ENCODE measurements around the gene MRPS24. TPM values are rescaled to one million over a fixed set of nuclear protein-coding genes. Genes with fewer than 3 reads are reported as not detected.

MRPS24 gene
- total RNA-seq, 1 experiment from 2014 or later = 156 TPM

DNA sequence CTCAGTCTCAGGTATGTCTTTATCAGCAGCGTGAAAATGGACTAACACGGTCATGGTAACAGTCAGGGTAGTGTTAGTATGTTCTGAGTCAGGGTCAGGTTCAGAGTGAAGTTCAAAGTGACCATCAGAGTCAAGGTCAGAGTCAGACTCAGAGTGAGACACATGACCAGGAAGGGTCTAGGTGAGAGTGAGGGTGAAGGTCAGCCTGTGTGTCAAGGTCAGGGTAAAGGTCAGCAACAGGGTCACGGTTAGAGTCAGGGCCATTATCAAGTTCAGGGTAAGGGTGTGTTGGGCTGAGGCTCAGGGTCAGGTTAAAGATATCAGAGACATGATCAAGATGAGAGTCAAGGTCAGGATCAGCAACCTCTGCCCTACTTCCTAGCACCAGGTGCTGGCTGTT lies 4.0 kb downstream of the MRPS24 start:
- ChIA-PET RAD21 (ENCODE audit: low non-redundant PET in 1 of 2, low total read pairs in 2 of 2, uncharacterized antibody in 2 of 2, unreplicated experiment in 2 of 2) (no interaction called here), POLR2A (no interaction called here), CTCF (no interaction called here)
- H3K27ac ChIP-seq (ENCODE audit: low read depth, low read length) = no peak overlapping the region
- no peaks in the 10 kb centered on the region for H3K9me3 ChIP-seq (ENCODE audit: control insufficient read depth in 1 of 2, insufficient read depth in 1 of 2, low read depth in 1 of 2, low read length in 2 of 2)
- H3K36me3 ChIP-seq (ENCODE audit: control insufficient read depth in 1 of 2, insufficient read depth in 2 of 2, low read length in 2 of 2) = peaks cover 9 to 12% of the 10 kb centered on the region in 2 experiments; a peak in 3 of 4 replicates
- BruUV-seq (replicated peaks) = no TSS peak
- DNase-seq (ENCODE audit: low read depth, low spot score) (no peak), ATAC-seq (no peak)
- H3K4me3 ChIP-seq (replicated peaks in 1 of 2; ENCODE audit: low read depth in 1 of 2, low read length in 2 of 2) = no peak overlapping the region
- H3K79me2 ChIP-seq (ENCODE audit: insufficient read depth, low read length) = peaks cover 11% of the 10 kb centered on the region
- H2AFZ ChIP-seq (ENCODE audit: low read depth, low read length, poor library complexity, severe bottlenecking) = no peak overlapping the region
- no peak overlapping the region for H3K4me2 ChIP-seq (ENCODE audit: low read length)
- H4K20me1 ChIP-seq (ENCODE audit: insufficient read depth) = no peaks in the 10 kb centered on the region
- no peaks in the 10 kb centered on the region for H3K9me2 ChIP-seq (ENCODE audit: insufficient read depth)
- TF ChIP-seq ELF1 (IDR thresholded peaks at IDR 0.05; ENCODE audit: borderline replicate concordance, low read depth) (no peak), CBX3 (IDR thresholded peaks at IDR 0.05; ENCODE audit: low read depth) (no peak), ZNF274 (IDR thresholded peaks at IDR 0.05; ENCODE audit: low read depth, low read length) (no peak), SP1 (IDR thresholded peaks at IDR 0.05; ENCODE audit: low read depth) (no peak), ATF3 (IDR thresholded peaks at IDR 0.05) (no peak), EGR1 (IDR thresholded peaks at IDR 0.05; ENCODE audit: low read depth) (no peak), CEBPB (IDR thresholded peaks at IDR 0.05; ENCODE audit: low read depth) (no peak), SIN3A (IDR thresholded peaks at IDR 0.05; ENCODE audit: low read depth) (no peak), TCF7L2 (IDR thresholded peaks at IDR 0.05; ENCODE audit: borderline replicate concordance, extremely low read depth, insufficient read depth, insufficient read length) (no peak), SRF (IDR thresholded peaks at IDR 0.05; ENCODE audit: low read depth) (no peak), EZH2 (IDR thresholded peaks at IDR 0.05) (no peak), POLR2A (IDR thresholded peaks at IDR 0.05; ENCODE audit: borderline replicate concordance, extremely low read depth, insufficient read depth, insufficient read length) (no peak), POLR2AphosphoS5 (IDR thresholded peaks at IDR 0.05; ENCODE audit: low read depth, low read length) (no peak), JUND (IDR thresholded peaks at IDR 0.05) (no peak), EZH2phosphoT487 (IDR thresholded peaks at IDR 0.05; ENCODE audit: borderline replicate concordance) (no peak), RAD21 (IDR thresholded peaks at IDR 0.05; ENCODE audit: low read depth) (no peak), ZFX (IDR thresholded peaks at IDR 0.05) (no peak)
- TF ChIP-seq, protein P1, sequence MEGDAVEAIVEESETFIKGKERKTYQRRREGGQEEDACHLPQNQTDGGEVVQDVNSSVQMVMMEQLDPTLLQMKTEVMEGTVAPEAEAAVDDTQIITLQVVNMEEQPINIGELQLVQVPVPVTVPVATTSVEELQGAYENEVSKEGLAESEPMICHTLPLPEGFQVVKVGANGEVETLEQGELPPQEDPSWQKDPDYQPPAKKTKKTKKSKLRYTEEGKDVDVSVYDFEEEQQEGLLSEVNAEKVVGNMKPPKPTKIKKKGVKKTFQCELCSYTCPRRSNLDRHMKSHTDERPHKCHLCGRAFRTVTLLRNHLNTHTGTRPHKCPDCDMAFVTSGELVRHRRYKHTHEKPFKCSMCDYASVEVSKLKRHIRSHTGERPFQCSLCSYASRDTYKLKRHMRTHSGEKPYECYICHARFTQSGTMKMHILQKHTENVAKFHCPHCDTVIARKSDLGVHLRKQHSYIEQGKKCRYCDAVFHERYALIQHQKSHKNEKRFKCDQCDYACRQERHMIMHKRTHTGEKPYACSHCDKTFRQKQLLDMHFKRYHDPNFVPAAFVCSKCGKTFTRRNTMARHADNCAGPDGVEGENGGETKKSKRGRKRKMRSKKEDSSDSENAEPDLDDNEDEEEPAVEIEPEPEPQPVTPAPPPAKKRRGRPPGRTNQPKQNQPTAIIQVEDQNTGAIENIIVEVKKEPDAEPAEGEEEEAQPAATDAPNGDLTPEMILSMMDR (IDR thresholded peaks at IDR 0.05 in 2 of 3, conservative IDR thresholded peaks at IDR 0.05 in 1 of 3; ENCODE audit: borderline replicate concordance in 1 of 3, insufficient read depth in 1 of 3, low read depth in 2 of 3, low read length in 2 of 3) = no peak
- no peak overlapping the region for H3K9ac ChIP-seq (ENCODE audit: low read length)
- H3K4me1 ChIP-seq (ENCODE audit: control insufficient read depth in 1 of 2, insufficient read depth in 2 of 2, low read length in 2 of 2) = peaks cover 6 to 16% of the 10 kb centered on the region in 2 experiments; a peak in 3 of 4 replicates
- intact Hi-C loops (cut with micrococcal nuclease) = no loop called here
- no peaks in the 10 kb centered on the region for H3K27me3 ChIP-seq (ENCODE audit: insufficient read depth, low read length)
